ENCODE measurements around the gene PAK5.

Gene PAK5

DNA sequence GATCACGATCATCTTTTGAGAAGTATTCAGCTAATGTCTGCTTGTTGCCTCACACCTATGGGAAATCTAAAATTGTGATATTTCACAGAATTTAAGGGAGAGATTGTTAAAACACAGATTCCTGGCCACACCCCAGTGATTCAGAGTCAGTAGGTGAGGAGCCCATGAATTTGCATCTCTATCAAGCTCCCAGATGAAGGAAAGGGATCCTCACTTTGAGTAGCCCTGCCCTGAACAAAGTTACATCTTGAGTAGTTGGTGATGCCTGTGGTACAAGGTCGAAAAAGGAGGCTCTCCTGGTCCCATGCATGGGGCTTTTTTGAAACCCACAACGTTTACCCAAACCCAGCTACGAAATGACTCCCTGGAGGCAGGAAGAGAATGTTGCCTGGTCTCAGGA is 79.5 kb downstream of the PAK5 start:
- no peak for DNase-seq (ENCODE audit: low spot score)
- TF ChIP-seq, protein P1, sequence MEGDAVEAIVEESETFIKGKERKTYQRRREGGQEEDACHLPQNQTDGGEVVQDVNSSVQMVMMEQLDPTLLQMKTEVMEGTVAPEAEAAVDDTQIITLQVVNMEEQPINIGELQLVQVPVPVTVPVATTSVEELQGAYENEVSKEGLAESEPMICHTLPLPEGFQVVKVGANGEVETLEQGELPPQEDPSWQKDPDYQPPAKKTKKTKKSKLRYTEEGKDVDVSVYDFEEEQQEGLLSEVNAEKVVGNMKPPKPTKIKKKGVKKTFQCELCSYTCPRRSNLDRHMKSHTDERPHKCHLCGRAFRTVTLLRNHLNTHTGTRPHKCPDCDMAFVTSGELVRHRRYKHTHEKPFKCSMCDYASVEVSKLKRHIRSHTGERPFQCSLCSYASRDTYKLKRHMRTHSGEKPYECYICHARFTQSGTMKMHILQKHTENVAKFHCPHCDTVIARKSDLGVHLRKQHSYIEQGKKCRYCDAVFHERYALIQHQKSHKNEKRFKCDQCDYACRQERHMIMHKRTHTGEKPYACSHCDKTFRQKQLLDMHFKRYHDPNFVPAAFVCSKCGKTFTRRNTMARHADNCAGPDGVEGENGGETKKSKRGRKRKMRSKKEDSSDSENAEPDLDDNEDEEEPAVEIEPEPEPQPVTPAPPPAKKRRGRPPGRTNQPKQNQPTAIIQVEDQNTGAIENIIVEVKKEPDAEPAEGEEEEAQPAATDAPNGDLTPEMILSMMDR (IDR thresholded peaks at IDR 0.05), result no peak
- no peak overlapping the region for H3K27ac ChIP-seq
- H3K4me3 ChIP-seq, result no peak overlapping the region

DNA sequence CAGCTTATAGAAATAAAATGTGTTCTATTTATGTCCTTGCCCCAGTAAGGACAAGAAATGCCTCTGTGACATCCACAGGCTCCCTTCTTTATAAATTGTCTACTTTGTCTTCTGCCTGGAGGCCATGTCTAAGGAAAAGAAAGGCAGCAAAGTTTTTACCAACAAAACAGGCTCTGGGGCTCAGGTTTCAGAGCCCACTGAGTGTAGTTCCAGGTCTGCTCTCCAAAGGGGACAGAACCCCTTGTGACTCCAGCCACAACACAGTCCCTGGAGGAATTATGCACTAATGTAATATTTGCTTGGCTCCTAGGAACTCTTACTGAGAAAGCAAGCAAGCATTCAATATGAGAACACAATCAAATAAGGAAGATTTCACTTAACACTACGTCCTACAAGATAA is 80.1 kb downstream of the PAK5 start:
- no peak for DNase-seq (ENCODE audit: low spot score)
- Histone ChIP-seq H3K4me3 (no peak overlapping the region), H3K27ac (no peak overlapping the region)
- TF ChIP-seq, protein P1 (IDR thresholded peaks at IDR 0.05), result no peak

DNA sequence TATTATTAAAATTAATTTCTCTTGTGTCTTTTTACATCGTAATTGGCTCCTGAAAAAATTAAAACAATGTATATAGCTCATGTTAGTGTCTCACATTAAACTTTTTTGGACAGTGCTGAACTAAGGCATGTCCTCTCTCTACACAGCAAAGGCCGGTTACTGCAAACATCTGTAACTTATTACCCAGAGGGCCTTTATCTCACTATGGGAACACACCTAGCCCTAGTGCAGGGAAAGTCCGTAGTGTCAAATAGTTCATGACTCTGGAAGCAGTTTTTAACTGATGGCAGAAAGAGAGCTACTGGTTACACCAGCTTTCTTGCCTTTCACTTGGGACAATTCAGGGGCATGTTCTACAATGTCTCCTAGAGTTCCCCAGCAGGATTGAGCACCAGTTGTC is 82.2 kb downstream of the PAK5 start:
- Histone ChIP-seq H3K27ac (no peak overlapping the region), H3K4me3 (no peak overlapping the region)
- TF ChIP-seq, protein P1 (IDR thresholded peaks at IDR 0.05), result no peak
- DNase-seq (ENCODE audit: low spot score), result no peak

DNA sequence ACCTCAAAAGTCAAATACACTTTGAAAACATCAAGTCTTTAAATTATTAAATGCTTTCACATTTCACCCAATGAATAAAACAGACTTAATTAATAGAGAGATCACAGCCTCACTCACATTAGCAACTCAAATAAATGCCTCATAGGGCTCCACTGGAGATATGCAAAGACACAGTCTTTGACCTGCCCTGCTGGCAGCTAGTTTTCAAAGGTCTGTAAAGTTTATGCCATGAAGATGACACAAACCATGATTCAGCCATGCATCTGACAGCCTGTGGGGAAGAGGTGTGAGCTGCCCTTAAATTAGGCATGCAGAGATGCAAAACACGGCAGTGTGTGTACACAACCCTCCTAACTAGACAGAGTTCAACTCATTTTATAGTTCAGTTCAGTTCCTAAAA is 83.6 kb downstream of the PAK5 start:
- no peak for DNase-seq (ENCODE audit: low spot score)
- Histone ChIP-seq H3K4me3 (no peak overlapping the region), H3K27ac (no peak overlapping the region)
- TF ChIP-seq, protein P1 (IDR thresholded peaks at IDR 0.05), result no peak

GRCh38 chr20:9744551-9744950 is 94.3 kb downstream of the PAK5 start:
- DNase-seq (ENCODE audit: low spot score), result no peak
- no peak overlapping the region for H3K27ac ChIP-seq
- TF ChIP-seq, protein P1 (IDR thresholded peaks at IDR 0.05), result no peak
- H3K4me3 ChIP-seq, result no peak overlapping the region

DNA sequence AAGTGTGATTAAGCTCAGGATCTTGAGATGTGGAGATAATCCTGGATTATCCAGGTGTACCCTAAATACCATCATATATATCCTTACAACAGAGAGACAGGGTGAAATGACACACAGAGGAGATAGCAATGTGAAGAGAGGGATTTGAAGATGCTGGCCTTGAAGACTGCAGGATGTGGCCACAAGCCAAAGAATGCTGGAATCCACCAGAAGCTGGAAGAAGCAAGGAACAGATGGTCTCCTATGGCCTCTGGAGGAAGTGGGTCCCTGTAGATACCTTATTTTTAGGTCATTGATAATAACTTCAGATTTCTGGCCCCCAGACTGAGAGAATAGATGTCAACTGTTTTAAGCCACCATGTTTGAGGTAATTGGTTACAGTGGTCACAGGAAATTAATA is 95.0 kb downstream of the PAK5 start:
- Histone ChIP-seq H3K4me3 (no peak overlapping the region), H3K27ac (no peak overlapping the region)
- no peak for DNase-seq (ENCODE audit: low spot score)
- TF ChIP-seq, protein P1 (IDR thresholded peaks at IDR 0.05), result no peak

GRCh38 chr20:9742821-9743220 is 96.1 kb downstream of the PAK5 start:
- Histone ChIP-seq H3K4me3 (no peak overlapping the region), H3K27ac (no peak overlapping the region)
- TF ChIP-seq, protein P1 (IDR thresholded peaks at IDR 0.05), result no peak
- no peak for DNase-seq (ENCODE audit: low spot score)
